HepG2 (cell line): ENCODE data around the gene TAF13. TPM values are rescaled to one million over a fixed set of nuclear protein-coding genes. Genes with fewer than 3 reads are reported as not detected.
A peak's percentile ranks its signal among the peaks of the same experiment; 100 is the strongest.

Experiments
- BORCS8-MEF2B ChIP-seq: sonication (generic); formaldehyde crosslinking; IDR thresholded peaks from 2 replicates; pipeline ENCODE4 v1.8.0; 2022; ENCODE audit warnings: mild to moderate bottlenecking, missing genetic modification reagents
- CBX5 ChIP-seq: sonication (generic); formaldehyde crosslinking; IDR thresholded peaks from 2 replicates; pipeline ENCODE4 v1.4.0; 2020; ENCODE audit warnings: missing genetic modification reagents, borderline replicate concordance
- EED ChIP-seq: sonication (generic); formaldehyde crosslinking; IDR thresholded peaks from 2 replicates; pipeline ENCODE4 v1.5.0; 2020; ENCODE audit warnings: mild to moderate bottlenecking, missing genetic modification reagents
- ELF3 ChIP-seq: IDR thresholded peaks from 2 replicates; pipeline ENCODE4 v1.6.1; 2016; ENCODE audit warnings: missing genetic modification reagents, missing compliant biosample characterization
- GLMP ChIP-seq: sonication (generic); formaldehyde crosslinking; IDR thresholded peaks from 2 replicates; pipeline ENCODE4 v1.9.0; 2021; ENCODE audit warnings: missing genetic modification reagents, mild to moderate bottlenecking, borderline replicate concordance
- HDAC2 ChIP-seq: sonication (generic); formaldehyde crosslinking; IDR thresholded peaks from 2 replicates; pipeline ENCODE4 v1.4.0; 2020; ENCODE audit warnings: missing genetic modification reagents
- KAT7 ChIP-seq: IDR thresholded peaks from 2 replicates; pipeline ENCODE4 v1.6.1; 2018; ENCODE audit warnings: borderline replicate concordance, missing compliant biosample characterization
- KDM1A ChIP-seq: IDR thresholded peaks from 2 replicates; pipeline ENCODE4 v1.6.1; 2016; ENCODE audit warnings: missing compliant biosample characterization
- KMT2A ChIP-seq: sonication (generic); formaldehyde crosslinking; IDR thresholded peaks from 2 replicates; pipeline ENCODE4 v1.4.0; 2020; ENCODE audit warnings: missing genetic modification reagents
- MAZ ChIP-seq, 2 experiments: sonication (generic) in 1 of 2; formaldehyde crosslinking in 1 of 2; IDR thresholded peaks; 2 replicates each; pipeline versions ENCODE4 v1.5.0 to v1.6.1; 2012 to 2020; ENCODE audit warnings: low read depth in 2 of 2, mild to moderate bottlenecking in 2 of 2, borderline replicate concordance in 1 of 2, improper control_type of control experiment in 1 of 2, low read length in 1 of 2, missing genetic modification reagents in 1 of 2, moderate library complexity in 1 of 2
- NCOA1 ChIP-seq: sonication (generic); formaldehyde crosslinking; IDR thresholded peaks from 2 replicates; pipeline ENCODE4 v1.9.0; 2021; ENCODE audit warnings: missing genetic modification reagents
- NFIC ChIP-seq: IDR thresholded peaks from 2 replicates; pipeline ENCODE4 v1.6.1; 2012; ENCODE audit warnings: mild to moderate bottlenecking, low read length, inconsistent platforms
- NFYC ChIP-seq: IDR thresholded peaks from 2 replicates; pipeline ENCODE4 v1.6.1; 2016; ENCODE audit warnings: missing genetic modification reagents, missing compliant biosample characterization
- NR1H2 ChIP-seq: sonication (generic); formaldehyde crosslinking; IDR thresholded peaks from 2 replicates; pipeline ENCODE4 v1.8.1; 2022; ENCODE audit warnings: low read depth, missing genetic modification reagents, borderline replicate concordance
- SCMH1 ChIP-seq: sonication (generic); formaldehyde crosslinking; IDR thresholded peaks from 2 replicates; pipeline ENCODE4 v1.9.0; 2021; ENCODE audit warnings: missing genetic modification reagents, mild to moderate bottlenecking, borderline replicate concordance
- STAT5B ChIP-seq: sonication (generic); formaldehyde crosslinking; IDR thresholded peaks from 2 replicates; pipeline ENCODE4 v1.4.0; 2020; ENCODE audit warnings: missing genetic modification reagents
- ZIK1 ChIP-seq: sonication (generic); formaldehyde crosslinking; IDR thresholded peaks from 2 replicates; pipeline ENCODE4 v1.5.0; 2020; ENCODE audit warnings: mild to moderate bottlenecking, low read depth, missing genetic modification reagents, borderline replicate concordance
- ZNF160 ChIP-seq: sonication (generic); formaldehyde crosslinking; IDR thresholded peaks from 2 replicates; pipeline ENCODE4 v1.8.0; 2022; ENCODE audit warnings: mild to moderate bottlenecking, inconsistent platforms, missing genetic modification reagents
- ZNF253 ChIP-seq: sonication (generic); formaldehyde crosslinking; IDR thresholded peaks from 2 replicates; pipeline ENCODE4 v1.8.0; 2022; ENCODE audit warnings: mild to moderate bottlenecking, missing genetic modification reagents, borderline replicate concordance
- ZNF430 ChIP-seq: sonication (generic); formaldehyde crosslinking; IDR thresholded peaks from 2 replicates; pipeline ENCODE4 v1.9.0; 2021; ENCODE audit warnings: mild to moderate bottlenecking, missing genetic modification reagents
- ZNF441 ChIP-seq: sonication (generic); formaldehyde crosslinking; IDR thresholded peaks from 2 replicates; pipeline ENCODE4 v1.7.0; 2021; ENCODE audit warnings: missing genetic modification reagents, borderline replicate concordance
- ZNF605 ChIP-seq: sonication (generic); formaldehyde crosslinking; IDR thresholded peaks from 2 replicates; pipeline ENCODE4 v1.8.0; 2022; ENCODE audit warnings: mild to moderate bottlenecking, missing genetic modification reagents
- ZNF790 ChIP-seq: sonication (generic); formaldehyde crosslinking; IDR thresholded peaks from 2 replicates; pipeline ENCODE4 v1.8.0; 2022; ENCODE audit warnings: missing genetic modification reagents, mild to moderate bottlenecking, borderline replicate concordance
- ZSCAN29 ChIP-seq: sonication (generic); formaldehyde crosslinking; conservative IDR thresholded peaks from 2 replicates; pipeline ENCODE4 v1.4.0; 2020; ENCODE audit warnings: mild to moderate bottlenecking, missing genetic modification reagents
- polyA plus RNA-seq, 8 experiments: library from polyadenylated mRNA; depleted of rRNA in 3 of 8; stranded (reverse) in 7 of 8; unstranded in 1 of 8; fragments of >200 nt; fragmentation: Illumina TruSeq in 4 of 8; extraction: Trizol in 4 of 8; gene quantifications; 2 replicates each; pipeline versions ENCODE4 v1.2.1 to v1.2.3, GENCODE V29; 2011 to 2016; ENCODE audit warnings: low read depth in 4 of 8, missing spikeins in 1 of 8, mixed read lengths in 1 of 8; ENCODE audit not compliant: insufficient read depth in 1 of 8
- total RNA-seq, 5 experiments: library from RNA; depleted of rRNA; stranded (reverse); fragments of >200 nt; fragmentation: Illumina TruSeq; extraction: Trizol; gene quantifications; 2 replicates each; pipeline ENCODE4 v1.2.3, GENCODE V29; 2016; ENCODE audit warnings: low read depth in 1 of 5
- TF ChIP-seq, protein P1 (sequence below): sonication (generic); formaldehyde crosslinking; IDR thresholded peaks from 2 replicates; pipeline ENCODE4 v1.8.0; 2022; ENCODE audit warnings: missing genetic modification reagents, mild to moderate bottlenecking, moderate library complexity, borderline replicate concordance
- TF ChIP-seq, protein P2 (sequence below): sonication (generic); formaldehyde crosslinking; IDR thresholded peaks from 2 replicates; pipeline ENCODE4 v1.4.0; 2020; ENCODE audit warnings: missing genetic modification reagents, borderline replicate concordance

TAF13 gene
- total and polyA plus RNA-seq, 2 of the 13 experiments (the other 11 are each of a cell fraction or from before 2014, with no cell fraction given): 11.5 to 36.3 TPM

- TF ChIP-seq, protein P1, sequence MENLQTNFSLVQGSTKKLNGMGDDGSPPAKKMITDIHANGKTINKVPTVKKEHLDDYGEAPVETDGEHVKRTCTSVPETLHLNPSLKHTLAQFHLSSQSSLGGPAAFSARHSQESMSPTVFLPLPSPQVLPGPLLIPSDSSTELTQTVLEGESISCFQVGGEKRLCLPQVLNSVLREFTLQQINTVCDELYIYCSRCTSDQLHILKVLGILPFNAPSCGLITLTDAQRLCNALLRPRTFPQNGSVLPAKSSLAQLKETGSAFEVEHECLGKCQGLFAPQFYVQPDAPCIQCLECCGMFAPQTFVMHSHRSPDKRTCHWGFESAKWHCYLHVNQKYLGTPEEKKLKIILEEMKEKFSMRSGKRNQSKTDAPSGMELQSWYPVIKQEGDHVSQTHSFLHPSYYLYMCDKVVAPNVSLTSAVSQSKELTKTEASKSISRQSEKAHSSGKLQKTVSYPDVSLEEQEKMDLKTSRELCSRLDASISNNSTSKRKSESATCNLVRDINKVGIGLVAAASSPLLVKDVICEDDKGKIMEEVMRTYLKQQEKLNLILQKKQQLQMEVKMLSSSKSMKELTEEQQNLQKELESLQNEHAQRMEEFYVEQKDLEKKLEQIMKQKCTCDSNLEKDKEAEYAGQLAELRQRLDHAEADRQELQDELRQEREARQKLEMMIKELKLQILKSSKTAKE (CRISPR knock-in tag): no peak
- TF ChIP-seq ZNF605: no peak
- TF ChIP-seq KAT7: no peak
- TF ChIP-seq KDM1A (CRISPR knock-in tag): no peak
- TF ChIP-seq EED (CRISPR knock-in tag): no peak
- TF ChIP-seq GLMP: no peak
- TF ChIP-seq ZNF253 (CRISPR knock-in tag): no peak
- 0 out of 2 replicates have a peak, but pooled peaks have one; percentile 8 for TF ChIP-seq ZNF430 (CRISPR knock-in tag)
- no peak for TF ChIP-seq NCOA1 (CRISPR knock-in tag)
- TF ChIP-seq, protein P2, sequence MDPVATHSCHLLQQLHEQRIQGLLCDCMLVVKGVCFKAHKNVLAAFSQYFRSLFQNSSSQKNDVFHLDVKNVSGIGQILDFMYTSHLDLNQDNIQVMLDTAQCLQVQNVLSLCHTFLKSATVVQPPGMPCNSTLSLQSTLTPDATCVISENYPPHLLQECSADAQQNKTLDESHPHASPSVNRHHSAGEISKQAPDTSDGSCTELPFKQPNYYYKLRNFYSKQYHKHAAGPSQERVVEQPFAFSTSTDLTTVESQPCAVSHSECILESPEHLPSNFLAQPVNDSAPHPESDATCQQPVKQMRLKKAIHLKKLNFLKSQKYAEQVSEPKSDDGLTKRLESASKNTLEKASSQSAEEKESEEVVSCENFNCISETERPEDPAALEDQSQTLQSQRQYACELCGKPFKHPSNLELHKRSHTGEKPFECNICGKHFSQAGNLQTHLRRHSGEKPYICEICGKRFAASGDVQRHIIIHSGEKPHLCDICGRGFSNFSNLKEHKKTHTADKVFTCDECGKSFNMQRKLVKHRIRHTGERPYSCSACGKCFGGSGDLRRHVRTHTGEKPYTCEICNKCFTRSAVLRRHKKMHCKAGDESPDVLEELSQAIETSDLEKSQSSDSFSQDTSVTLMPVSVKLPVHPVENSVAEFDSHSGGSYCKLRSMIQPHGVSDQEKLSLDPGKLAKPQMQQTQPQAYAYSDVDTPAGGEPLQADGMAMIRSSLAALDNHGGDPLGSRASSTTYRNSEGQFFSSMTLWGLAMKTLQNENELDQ (CRISPR knock-in tag): no peak
- TF ChIP-seq STAT5B (CRISPR knock-in tag): no peak
- no peak for TF ChIP-seq ZIK1 (CRISPR knock-in tag)
- TF ChIP-seq ELF3 (CRISPR knock-in tag): no peak
- TF ChIP-seq NR1H2 (CRISPR knock-in tag): no peak
- no peak for TF ChIP-seq MAZ (IDR thresholded peaks at IDR 0.05; ENCODE audit: borderline replicate concordance, low read depth, low read length)
- no peak for TF ChIP-seq MAZ (CRISPR knock-in tag; IDR thresholded peaks at IDR 0.05; ENCODE audit: low read depth)
- no peak for TF ChIP-seq SCMH1 (CRISPR knock-in tag)
- TF ChIP-seq ZSCAN29 (CRISPR knock-in tag): no peak
- 0 out of 2 replicates have a peak, but pooled peaks have one; percentile 18 for TF ChIP-seq ZNF441 (CRISPR knock-in tag)
- TF ChIP-seq HDAC2 (CRISPR knock-in tag): no peak
- TF ChIP-seq NFYC (CRISPR knock-in tag): no peak
- TF ChIP-seq NFIC: no peak
- TF ChIP-seq KMT2A: no peak
- TF ChIP-seq CBX5: no peak
- no peak for TF ChIP-seq ZNF790 (CRISPR knock-in tag)
- no peak for TF ChIP-seq BORCS8-MEF2B (CRISPR knock-in tag)
- TF ChIP-seq ZNF160 (CRISPR knock-in tag): no peak
Measured at GRCh38 chr1:109091078-109091838, 15.5 kb upstream of the TAF13 start (continued).
